ENCODE data around the gene COG7.

COG7 gene

GRCh38 chr16:23423496-23424049, 29.4 kb downstream of the COG7 start (continued):
- TF ChIP-seq ZSCAN23 (tag by site-specific recombination; IDR thresholded peaks at IDR 0.05) (0 out of 2 replicates have a peak, but pooled peaks have one; percentile 12), ZNF2 (tag by site-specific recombination; IDR thresholded peaks at IDR 0.05) (0 out of 2 replicates have a peak, but pooled peaks have one; percentile 30), ZNF660 (tag by site-specific recombination; IDR thresholded peaks at IDR 0.05) (peak; percentile 93), ZSCAN4 (tag by site-specific recombination; IDR thresholded peaks at IDR 0.05) (0 out of 2 replicates have a peak, but pooled peaks have one; percentile 16), ZNF776 (tag by site-specific recombination; IDR thresholded peaks at IDR 0.05; ENCODE audit: borderline replicate concordance) (no peak), ZNF16 (tag by site-specific recombination; IDR thresholded peaks at IDR 0.05; ENCODE audit: low read depth) (no peak), ZNF155 (tag by site-specific recombination; IDR thresholded peaks at IDR 0.05) (no peak), YY1 (tag by site-specific recombination; IDR thresholded peaks at IDR 0.05) (no peak), ZNF23 (tag by site-specific recombination; IDR thresholded peaks at IDR 0.05; ENCODE audit: borderline replicate concordance) (no peak), ZNF530 (tag by site-specific recombination; IDR thresholded peaks at IDR 0.05; ENCODE audit: low read depth) (no peak), ZNF658 (tag by site-specific recombination; IDR thresholded peaks at IDR 0.05) (no peak), ZNF404 (tag by site-specific recombination; IDR thresholded peaks at IDR 0.05) (no peak), ZNF24 (tag by site-specific recombination; IDR thresholded peaks at IDR 0.05) (peak; percentile 90), FEZF1 (tag by site-specific recombination; IDR thresholded peaks at IDR 0.05) (peak; percentile 44; the same call in 1 of the 2 replicates), ZNF600 (tag by site-specific recombination; IDR thresholded peaks at IDR 0.05) (peak; percentile 92), ZNF549 (tag by site-specific recombination; IDR thresholded peaks at IDR 0.05) (no peak), ZBTB48 (tag by site-specific recombination; IDR thresholded peaks at IDR 0.05) (peak; percentile 95), ZNF843 (tag by site-specific recombination; IDR thresholded peaks at IDR 0.05) (peak; percentile 77), SP3 (tag by site-specific recombination; IDR thresholded peaks at IDR 0.05) (0 out of 2 replicates have a peak, but pooled peaks have one; percentile 20), ZNF513 (tag by site-specific recombination; IDR thresholded peaks at IDR 0.05) (no peak), ZIC2 (tag by site-specific recombination; IDR thresholded peaks at IDR 0.05) (peak; percentile 81), ZNF785 (tag by site-specific recombination; IDR thresholded peaks at IDR 0.05) (no peak), ZBTB10 (tag by site-specific recombination; IDR thresholded peaks at IDR 0.05) (no peak), ZNF629 (tag by site-specific recombination; IDR thresholded peaks at IDR 0.05) (peak; percentile 93), ZBTB1 (tag by site-specific recombination; IDR thresholded peaks at IDR 0.05) (peak; percentile 69; the same call in 1 of the 2 replicates)
- TF ChIP-seq, protein P1, sequence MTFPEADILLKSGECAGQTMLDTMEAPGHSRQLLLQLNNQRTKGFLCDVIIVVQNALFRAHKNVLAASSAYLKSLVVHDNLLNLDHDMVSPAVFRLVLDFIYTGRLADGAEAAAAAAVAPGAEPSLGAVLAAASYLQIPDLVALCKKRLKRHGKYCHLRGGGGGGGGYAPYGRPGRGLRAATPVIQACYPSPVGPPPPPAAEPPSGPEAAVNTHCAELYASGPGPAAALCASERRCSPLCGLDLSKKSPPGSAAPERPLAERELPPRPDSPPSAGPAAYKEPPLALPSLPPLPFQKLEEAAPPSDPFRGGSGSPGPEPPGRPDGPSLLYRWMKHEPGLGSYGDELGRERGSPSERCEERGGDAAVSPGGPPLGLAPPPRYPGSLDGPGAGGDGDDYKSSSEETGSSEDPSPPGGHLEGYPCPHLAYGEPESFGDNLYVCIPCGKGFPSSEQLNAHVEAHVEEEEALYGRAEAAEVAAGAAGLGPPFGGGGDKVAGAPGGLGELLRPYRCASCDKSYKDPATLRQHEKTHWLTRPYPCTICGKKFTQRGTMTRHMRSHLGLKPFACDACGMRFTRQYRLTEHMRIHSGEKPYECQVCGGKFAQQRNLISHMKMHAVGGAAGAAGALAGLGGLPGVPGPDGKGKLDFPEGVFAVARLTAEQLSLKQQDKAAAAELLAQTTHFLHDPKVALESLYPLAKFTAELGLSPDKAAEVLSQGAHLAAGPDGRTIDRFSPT (tag by site-specific recombination; IDR thresholded peaks at IDR 0.05) = no peak
- TF ChIP-seq, protein P2, sequence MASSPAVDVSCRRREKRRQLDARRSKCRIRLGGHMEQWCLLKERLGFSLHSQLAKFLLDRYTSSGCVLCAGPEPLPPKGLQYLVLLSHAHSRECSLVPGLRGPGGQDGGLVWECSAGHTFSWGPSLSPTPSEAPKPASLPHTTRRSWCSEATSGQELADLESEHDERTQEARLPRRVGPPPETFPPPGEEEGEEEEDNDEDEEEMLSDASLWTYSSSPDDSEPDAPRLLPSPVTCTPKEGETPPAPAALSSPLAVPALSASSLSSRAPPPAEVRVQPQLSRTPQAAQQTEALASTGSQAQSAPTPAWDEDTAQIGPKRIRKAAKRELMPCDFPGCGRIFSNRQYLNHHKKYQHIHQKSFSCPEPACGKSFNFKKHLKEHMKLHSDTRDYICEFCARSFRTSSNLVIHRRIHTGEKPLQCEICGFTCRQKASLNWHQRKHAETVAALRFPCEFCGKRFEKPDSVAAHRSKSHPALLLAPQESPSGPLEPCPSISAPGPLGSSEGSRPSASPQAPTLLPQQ (tag by site-specific recombination; IDR thresholded peaks at IDR 0.05) = peak; percentile 69
- TF ChIP-seq, protein P3, sequence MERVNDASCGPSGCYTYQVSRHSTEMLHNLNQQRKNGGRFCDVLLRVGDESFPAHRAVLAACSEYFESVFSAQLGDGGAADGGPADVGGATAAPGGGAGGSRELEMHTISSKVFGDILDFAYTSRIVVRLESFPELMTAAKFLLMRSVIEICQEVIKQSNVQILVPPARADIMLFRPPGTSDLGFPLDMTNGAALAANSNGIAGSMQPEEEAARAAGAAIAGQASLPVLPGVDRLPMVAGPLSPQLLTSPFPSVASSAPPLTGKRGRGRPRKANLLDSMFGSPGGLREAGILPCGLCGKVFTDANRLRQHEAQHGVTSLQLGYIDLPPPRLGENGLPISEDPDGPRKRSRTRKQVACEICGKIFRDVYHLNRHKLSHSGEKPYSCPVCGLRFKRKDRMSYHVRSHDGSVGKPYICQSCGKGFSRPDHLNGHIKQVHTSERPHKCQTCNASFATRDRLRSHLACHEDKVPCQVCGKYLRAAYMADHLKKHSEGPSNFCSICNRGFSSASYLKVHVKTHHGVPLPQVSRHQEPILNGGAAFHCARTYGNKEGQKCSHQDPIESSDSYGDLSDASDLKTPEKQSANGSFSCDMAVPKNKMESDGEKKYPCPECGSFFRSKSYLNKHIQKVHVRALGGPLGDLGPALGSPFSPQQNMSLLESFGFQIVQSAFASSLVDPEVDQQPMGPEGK (tag by site-specific recombination; IDR thresholded peaks at IDR 0.05) = 0 out of 2 replicates have a peak, but pooled peaks have one; percentile 34
